ENCODE data around the gene EXTL1.
A peak's percentile ranks its signal among the peaks of the same experiment; 100 is the strongest.

Gene EXTL1

GRCh38 chr1:26044414-26044813, 22.8 kb downstream of the EXTL1 start:
- Histone ChIP-seq H3K4me3 (ENCODE audit: low read length in 2 of 2) (no peak overlapping the region), H3K27me3 (ENCODE audit: control insufficient read depth in 1 of 2, insufficient read depth in 2 of 2, low read length in 2 of 2) (peaks cover 41 to 46% of the 10 kb centered on the region in 2 donors), H3K9ac (ENCODE audit: low read length in 2 of 2) (no peak overlapping the region), H3K4me1 (ENCODE audit: control insufficient read depth, insufficient read depth, low read length) (peaks cover 6% of the 10 kb centered on the region), H3K9me3 (ENCODE audit: control insufficient read depth in 2 of 2, low read length in 2 of 2) (no peaks in the 10 kb centered on the region), H3K27ac (ENCODE audit: low read length) (no peak overlapping the region), H3K36me3 (ENCODE audit: control insufficient read depth in 2 of 2, insufficient read depth in 2 of 2, low read length in 2 of 2) (no peaks in the 10 kb centered on the region)

GRCh38 chr1:26044971-26045721, 23.6 kb downstream of the EXTL1 start:
- Histone ChIP-seq H3K27ac (ENCODE audit: low read length) (no peak overlapping the region), H3K36me3 (ENCODE audit: control insufficient read depth in 2 of 2, insufficient read depth in 2 of 2, low read length in 2 of 2) (no peaks in the 10 kb centered on the region), H3K4me1 (ENCODE audit: control insufficient read depth, insufficient read depth, low read length) (peaks cover 6% of the 10 kb centered on the region), H3K4me3 (ENCODE audit: low read length in 2 of 2) (no peak overlapping the region), H3K9ac (ENCODE audit: low read length in 2 of 2) (no peak overlapping the region), H3K27me3 (ENCODE audit: control insufficient read depth in 1 of 2, insufficient read depth in 2 of 2, low read length in 2 of 2) (peaks cover 43 to 46% of the 10 kb centered on the region in 2 donors), H3K9me3 (ENCODE audit: control insufficient read depth in 2 of 2, low read length in 2 of 2) (no peaks in the 10 kb centered on the region)

GRCh38 chr1:26045722-26046245, 24.2 kb downstream of the EXTL1 start, which contains the start of gene SLC30A2:
Gene SLC30A2, minus strand, starts transcription at chr1:26046118. Its CDS starts 222 bp downstream, at chr1:26045896.
- Histone ChIP-seq H3K4me1 (ENCODE audit: control insufficient read depth, insufficient read depth, low read length) (peaks cover 6% of the 10 kb centered on the region), H3K9me3 (ENCODE audit: control insufficient read depth in 2 of 2, low read length in 2 of 2) (no peaks in the 10 kb centered on the region), H3K36me3 (ENCODE audit: control insufficient read depth in 2 of 2, insufficient read depth in 2 of 2, low read length in 2 of 2) (no peaks in the 10 kb centered on the region), H3K9ac (ENCODE audit: low read length in 2 of 2) (no peak within 1 kb of the TSS), H3K4me3 (ENCODE audit: low read length in 2 of 2) (peak within 1 kb of the TSS in 1 of 2 donors; percentile 40), H3K27ac (ENCODE audit: low read length) (no peak within 1 kb of the TSS), H3K27me3 (ENCODE audit: control insufficient read depth in 1 of 2, insufficient read depth in 2 of 2, low read length in 2 of 2) (peaks cover 43 to 46% of the 10 kb centered on the region in 2 donors)

GRCh38 chr1:26046246-26047095, 24.9 kb downstream of the EXTL1 start:
- H3K4me3 ChIP-seq (ENCODE audit: low read length in 2 of 2): peak overlapping the region in 1 of 2 donors; percentile 40
- no peaks in the 10 kb centered on the region for H3K9me3 ChIP-seq (ENCODE audit: control insufficient read depth in 2 of 2, low read length in 2 of 2)
- H3K27ac ChIP-seq (ENCODE audit: low read length): no peak overlapping the region
- H3K36me3 ChIP-seq (ENCODE audit: control insufficient read depth in 2 of 2, insufficient read depth in 2 of 2, low read length in 2 of 2): no peaks in the 10 kb centered on the region
- peaks cover 6% of the 10 kb centered on the region for H3K4me1 ChIP-seq (ENCODE audit: control insufficient read depth, insufficient read depth, low read length)
- no peak overlapping the region for H3K9ac ChIP-seq (ENCODE audit: low read length in 2 of 2)
- H3K27me3 ChIP-seq (ENCODE audit: control insufficient read depth in 1 of 2, insufficient read depth in 2 of 2, low read length in 2 of 2): peaks cover 46% of the 10 kb centered on the region in 2 donors

- Histone ChIP-seq H3K27me3 (ENCODE audit: control insufficient read depth in 1 of 2, insufficient read depth in 2 of 2, low read length in 2 of 2) (peaks cover 45% of the 10 kb centered on the region in 2 donors), H3K9ac (ENCODE audit: low read length in 2 of 2) (no peak overlapping the region), H3K36me3 (ENCODE audit: control insufficient read depth in 2 of 2, insufficient read depth in 2 of 2, low read length in 2 of 2) (no peaks in the 10 kb centered on the region), H3K4me3 (ENCODE audit: low read length in 2 of 2) (no peak overlapping the region), H3K9me3 (ENCODE audit: control insufficient read depth in 2 of 2, low read length in 2 of 2) (no peaks in the 10 kb centered on the region), H3K27ac (ENCODE audit: low read length) (no peak overlapping the region), H3K4me1 (ENCODE audit: control insufficient read depth, insufficient read depth, low read length) (peaks cover 6% of the 10 kb centered on the region)
Measured at GRCh38 chr1:26047278-26047874, 25.8 kb downstream of the EXTL1 start.

- Histone ChIP-seq H3K4me3 (ENCODE audit: low read length in 2 of 2) (no peak overlapping the region), H3K9ac (ENCODE audit: low read length in 2 of 2) (no peak overlapping the region), H3K9me3 (ENCODE audit: control insufficient read depth in 2 of 2, low read length in 2 of 2) (no peaks in the 10 kb centered on the region), H3K27ac (ENCODE audit: low read length) (no peak overlapping the region), H3K4me1 (ENCODE audit: control insufficient read depth, insufficient read depth, low read length) (peaks cover 8% of the 10 kb centered on the region), H3K27me3 (ENCODE audit: control insufficient read depth in 1 of 2, insufficient read depth in 2 of 2, low read length in 2 of 2) (peaks cover 32% of the 10 kb centered on the region in 2 donors), H3K36me3 (ENCODE audit: control insufficient read depth in 2 of 2, insufficient read depth in 2 of 2, low read length in 2 of 2) (no peaks in the 10 kb centered on the region)
Measured at GRCh38 chr1:26049531-26050247, 28.1 kb downstream of the EXTL1 start.

- H3K36me3 ChIP-seq (ENCODE audit: control insufficient read depth in 2 of 2, insufficient read depth in 2 of 2, low read length in 2 of 2): no peaks in the 10 kb centered on the region
- H3K4me3 ChIP-seq (ENCODE audit: low read length in 2 of 2): no peak overlapping the region
- peaks cover 26 to 29% of the 10 kb centered on the region in 2 donors for H3K27me3 ChIP-seq (ENCODE audit: control insufficient read depth in 1 of 2, insufficient read depth in 2 of 2, low read length in 2 of 2)
- no peak overlapping the region for H3K27ac ChIP-seq (ENCODE audit: low read length)
- peaks cover 8% of the 10 kb centered on the region for H3K4me1 ChIP-seq (ENCODE audit: control insufficient read depth, insufficient read depth, low read length)
- H3K9me3 ChIP-seq (ENCODE audit: control insufficient read depth in 2 of 2, low read length in 2 of 2): no peaks in the 10 kb centered on the region
- H3K9ac ChIP-seq (ENCODE audit: low read length in 2 of 2): no peak overlapping the region
Measured at GRCh38 chr1:26050248-26050640, 28.7 kb downstream of the EXTL1 start.

GRCh38 chr1:26053718-26054560, 32.4 kb downstream of the EXTL1 start:
- no peak overlapping the region for H3K27ac ChIP-seq (ENCODE audit: low read length)
- H3K4me1 ChIP-seq (ENCODE audit: control insufficient read depth, insufficient read depth, low read length): peaks cover 2% of the 10 kb centered on the region
- H3K9me3 ChIP-seq (ENCODE audit: control insufficient read depth in 2 of 2, low read length in 2 of 2): no peaks in the 10 kb centered on the region
- H3K36me3 ChIP-seq (ENCODE audit: control insufficient read depth in 2 of 2, insufficient read depth in 2 of 2, low read length in 2 of 2): no peaks in the 10 kb centered on the region
- H3K27me3 ChIP-seq (ENCODE audit: control insufficient read depth in 1 of 2, insufficient read depth in 2 of 2, low read length in 2 of 2): peaks cover 8 to 18% of the 10 kb centered on the region in 2 donors
- H3K4me3 ChIP-seq (ENCODE audit: low read length in 2 of 2): no peak overlapping the region
- H3K9ac ChIP-seq (ENCODE audit: low read length in 2 of 2): no peak overlapping the region

- Histone ChIP-seq H3K9me3 (ENCODE audit: control insufficient read depth in 2 of 2, low read length in 2 of 2) (no peaks in the 10 kb centered on the region), H3K27me3 (ENCODE audit: control insufficient read depth in 1 of 2, insufficient read depth in 2 of 2, low read length in 2 of 2) (peaks cover 8 to 17% of the 10 kb centered on the region in 2 donors), H3K36me3 (ENCODE audit: control insufficient read depth in 2 of 2, insufficient read depth in 2 of 2, low read length in 2 of 2) (no peaks in the 10 kb centered on the region), H3K27ac (ENCODE audit: low read length) (no peak overlapping the region), H3K9ac (ENCODE audit: low read length in 2 of 2) (no peak overlapping the region), H3K4me3 (ENCODE audit: low read length in 2 of 2) (no peak overlapping the region), H3K4me1 (ENCODE audit: control insufficient read depth, insufficient read depth, low read length) (peaks cover 2% of the 10 kb centered on the region)
Measured at GRCh38 chr1:26055041-26055440, 33.5 kb downstream of the EXTL1 start.
